ENCODE results near the gene PER2.

Gene PER2

GRCh38 chr2:238257786-238258700 lies 30.4 kb downstream of the PER2 start:
- Mint-ChIP-seq H3K4me3 (no peak overlapping the region), H3K4me1 (ENCODE audit: low read depth) (no peaks in the 10 kb centered on the region), H3K27me3 (ENCODE audit: low read depth) (no peaks in the 10 kb centered on the region), H3K36me3 (ENCODE audit: low read depth) (peaks cover 5% of the 10 kb centered on the region), H3K27ac (no peak overlapping the region), H3K9me3 (no peaks in the 10 kb centered on the region)

GRCh38 chr2:238256594-238257104 lies 31.8 kb downstream of the PER2 start:
- Mint-ChIP-seq H3K9me3 (no peaks in the 10 kb centered on the region), H3K36me3 (ENCODE audit: low read depth) (peaks cover 5% of the 10 kb centered on the region), H3K27ac (no peak overlapping the region), H3K4me3 (no peak overlapping the region), H3K4me1 (ENCODE audit: low read depth) (no peaks in the 10 kb centered on the region), H3K27me3 (ENCODE audit: low read depth) (no peaks in the 10 kb centered on the region)

GRCh38 chr2:238256111-238256510 lies 32.3 kb downstream of the PER2 start:
- Mint-ChIP-seq H3K27me3 (ENCODE audit: low read depth) (no peaks in the 10 kb centered on the region), H3K4me1 (ENCODE audit: low read depth) (no peaks in the 10 kb centered on the region), H3K27ac (no peak overlapping the region), H3K36me3 (ENCODE audit: low read depth) (peaks cover 6% of the 10 kb centered on the region), H3K4me3 (no peak overlapping the region), H3K9me3 (no peaks in the 10 kb centered on the region)

GRCh38 chr2:238255636-238256035 lies 32.8 kb downstream of the PER2 start:
- Mint-ChIP-seq H3K27ac (no peak overlapping the region), H3K9me3 (no peaks in the 10 kb centered on the region), H3K4me1 (ENCODE audit: low read depth) (no peaks in the 10 kb centered on the region), H3K36me3 (ENCODE audit: low read depth) (peaks cover 8% of the 10 kb centered on the region), H3K4me3 (no peak overlapping the region), H3K27me3 (ENCODE audit: low read depth) (no peaks in the 10 kb centered on the region)

- Mint-ChIP-seq H3K4me1 (ENCODE audit: low read depth) (no peaks in the 10 kb centered on the region), H3K36me3 (ENCODE audit: low read depth) (peaks cover 8% of the 10 kb centered on the region), H3K9me3 (no peaks in the 10 kb centered on the region), H3K4me3 (no peak overlapping the region), H3K27ac (no peak overlapping the region), H3K27me3 (ENCODE audit: low read depth) (no peaks in the 10 kb centered on the region)
Observed at GRCh38 chr2:238255151-238255551, 33.3 kb downstream of the PER2 start.

GRCh38 chr2:238254095-238254723 lies 34.2 kb downstream of the PER2 start:
- H3K27ac Mint-ChIP-seq: no peak overlapping the region

GRCh38 chr2:238252766-238253630 lies 35.4 kb downstream of the PER2 start:
- peaks cover 9% of the 10 kb centered on the region for H3K36me3 Mint-ChIP-seq (ENCODE audit: low read depth)
- no peaks in the 10 kb centered on the region for H3K9me3 Mint-ChIP-seq
- no peaks in the 10 kb centered on the region for H3K27me3 Mint-ChIP-seq (ENCODE audit: low read depth)
- H3K4me3 Mint-ChIP-seq: no peak overlapping the region
- H3K4me1 Mint-ChIP-seq (ENCODE audit: low read depth): no peaks in the 10 kb centered on the region
- no peak overlapping the region for H3K27ac Mint-ChIP-seq

More at GRCh38 chr2:238254095-238254723, 34.2 kb downstream of the PER2 start:
- Mint-ChIP-seq H3K4me3 (no peak overlapping the region), H3K9me3 (no peaks in the 10 kb centered on the region), H3K27me3 (ENCODE audit: low read depth) (no peaks in the 10 kb centered on the region), H3K4me1 (ENCODE audit: low read depth) (no peaks in the 10 kb centered on the region), H3K36me3 (ENCODE audit: low read depth) (peaks cover 9% of the 10 kb centered on the region)

- Mint-ChIP-seq H3K27me3 (ENCODE audit: low read depth) (no peaks in the 10 kb centered on the region), H3K36me3 (ENCODE audit: low read depth) (peaks cover 13% of the 10 kb centered on the region), H3K27ac (no peak overlapping the region), H3K4me1 (ENCODE audit: low read depth) (no peaks in the 10 kb centered on the region), H3K9me3 (no peaks in the 10 kb centered on the region), H3K4me3 (no peak overlapping the region)
Observed at GRCh38 chr2:238251986-238252385, 36.4 kb downstream of the PER2 start.

- H3K27me3 Mint-ChIP-seq (ENCODE audit: low read depth): no peaks in the 10 kb centered on the region
- H3K4me3 Mint-ChIP-seq: no peak overlapping the region
- H3K4me1 Mint-ChIP-seq (ENCODE audit: low read depth): no peaks in the 10 kb centered on the region
- H3K9me3 Mint-ChIP-seq: no peaks in the 10 kb centered on the region
- no peak overlapping the region for H3K27ac Mint-ChIP-seq
- H3K36me3 Mint-ChIP-seq (ENCODE audit: low read depth): peaks cover 14% of the 10 kb centered on the region
Observed at GRCh38 chr2:238251331-238251730, 37.1 kb downstream of the PER2 start.

GRCh38 chr2:238250896-238251295 lies 37.5 kb downstream of the PER2 start:
- H3K4me1 Mint-ChIP-seq (ENCODE audit: low read depth): no peaks in the 10 kb centered on the region
- no peaks in the 10 kb centered on the region for H3K9me3 Mint-ChIP-seq
- H3K36me3 Mint-ChIP-seq (ENCODE audit: low read depth): peaks cover 17% of the 10 kb centered on the region
- no peak overlapping the region for H3K27ac Mint-ChIP-seq
- no peak overlapping the region for H3K4me3 Mint-ChIP-seq
- H3K27me3 Mint-ChIP-seq (ENCODE audit: low read depth): no peaks in the 10 kb centered on the region

- Mint-ChIP-seq H3K4me1 (ENCODE audit: low read depth) (no peaks in the 10 kb centered on the region), H3K36me3 (ENCODE audit: low read depth) (peaks cover 12% of the 10 kb centered on the region), H3K9me3 (no peaks in the 10 kb centered on the region), H3K27ac (no peak overlapping the region), H3K27me3 (ENCODE audit: low read depth) (no peaks in the 10 kb centered on the region), H3K4me3 (no peak overlapping the region)
Observed at GRCh38 chr2:238247841-238248453, 40.5 kb downstream of the PER2 start.

- Mint-ChIP-seq H3K4me3 (no peak overlapping the region), H3K36me3 (ENCODE audit: low read depth) (peaks cover 12% of the 10 kb centered on the region), H3K27me3 (ENCODE audit: low read depth) (peaks cover 3% of the 10 kb centered on the region), H3K4me1 (ENCODE audit: low read depth) (no peaks in the 10 kb centered on the region), H3K9me3 (no peaks in the 10 kb centered on the region), H3K27ac (no peak overlapping the region)
Observed at GRCh38 chr2:238247002-238247822, 41.2 kb downstream of the PER2 start.

GRCh38 chr2:238244151-238244550 lies 44.3 kb downstream of the PER2 start:
- peaks cover 2% of the 10 kb centered on the region for H3K4me1 Mint-ChIP-seq (ENCODE audit: low read depth)
- H3K4me3 Mint-ChIP-seq: no peak overlapping the region
- no peaks in the 10 kb centered on the region for H3K9me3 Mint-ChIP-seq
- no peak overlapping the region for H3K27ac Mint-ChIP-seq
- H3K27me3 Mint-ChIP-seq (ENCODE audit: low read depth): peaks cover 19% of the 10 kb centered on the region
- peaks cover 8% of the 10 kb centered on the region for H3K36me3 Mint-ChIP-seq (ENCODE audit: low read depth)
